Measurements from ENCODE around the gene UBXN10.
"Not testable (repeated sequence)": the region's sequence is repeated elsewhere in the genome, so short reads cannot be mapped to it uniquely, and the experiment has no call there.

The UBXN10 gene

GRCh38 chr1:20210736-20211460 lies 25.0 kb downstream of the UBXN10 start:
- DNase-seq: no peak

GRCh38 chr1:20211511-20211931 lies 25.6 kb downstream of the UBXN10 start:
- DNase-seq: no peak

- no peak for DNase-seq
Observed at GRCh38 chr1:20212085-20212684, 26.3 kb downstream of the UBXN10 start.

- DNase-seq: peak; percentile 53
Observed at GRCh38 chr1:20212685-20213331, 26.9 kb downstream of the UBXN10 start.

- no peak for DNase-seq
Observed at GRCh38 chr1:20215716-20216115, 29.8 kb downstream of the UBXN10 start.

GRCh38 chr1:20216574-20216973 lies 30.7 kb downstream of the UBXN10 start:
- no peak for DNase-seq

- not testable (repeated sequence) for DNase-seq
Observed at GRCh38 chr1:20219053-20219452, 33.2 kb downstream of the UBXN10 start.

- no peak for DNase-seq
Observed at GRCh38 chr1:20220036-20220435, 34.1 kb downstream of the UBXN10 start.

GRCh38 chr1:20223106-20223505 lies 37.2 kb downstream of the UBXN10 start:
- DNase-seq: no peak

GRCh38 chr1:20223551-20224419 lies 37.9 kb downstream of the UBXN10 start:
- DNase-seq: no peak

GRCh38 chr1:20224546-20224945 lies 38.6 kb downstream of the UBXN10 start:
- DNase-seq: no peak

- DNase-seq: no peak
Observed at GRCh38 chr1:20227704-20228103, 41.8 kb downstream of the UBXN10 start.

GRCh38 chr1:20228314-20228825 lies 42.5 kb downstream of the UBXN10 start:
- no peak for DNase-seq

GRCh38 chr1:20229171-20229570 lies 43.3 kb downstream of the UBXN10 start:
- no peak for DNase-seq

GRCh38 chr1:20232564-20232963 lies 46.7 kb downstream of the UBXN10 start:
- DNase-seq: not testable (repeated sequence)

GRCh38 chr1:20233394-20233793 lies 47.5 kb downstream of the UBXN10 start:
- DNase-seq: no peak

- DNase-seq: no peak
Observed at GRCh38 chr1:20233866-20234265, 48.0 kb downstream of the UBXN10 start.

- DNase-seq: no peak
Observed at GRCh38 chr1:20234788-20235535, 49.1 kb downstream of the UBXN10 start.

GRCh38 chr1:20237646-20238045 lies 51.8 kb downstream of the UBXN10 start:
- no peak for DNase-seq

- DNase-seq: no peak
Observed at GRCh38 chr1:20240012-20240411, 54.1 kb downstream of the UBXN10 start.

- no peak for DNase-seq
Observed at GRCh38 chr1:20242890-20243479, 57.1 kb downstream of the UBXN10 start.
